Nephron progenitor cell (in vitro differentiated cells): ENCODE results near the gene RIBC1.
A peak's percentile ranks its signal among the peaks of the same experiment; 100 is the strongest.
"Not testable (repeated sequence)": the region's sequence is repeated elsewhere in the genome, so short reads cannot be mapped to it uniquely, and the experiment has no call there.

Experiments
- DNase-seq: peaks from one replicate; pipeline ENCODE4 v3.0.0; 2021
- H3K27ac Mint-ChIP-seq: 2 replicates; pipeline ENCODE4 v1.8.0; 2021; ENCODE audit warnings: mild to moderate bottlenecking, moderate library complexity, mixed read lengths
- H3K27me3 Mint-ChIP-seq: 2 replicates; pipeline ENCODE4 v1.8.0; 2021; ENCODE audit warnings: mild to moderate bottlenecking, low read depth, mixed read lengths; ENCODE audit not compliant: poor library complexity
- H3K36me3 Mint-ChIP-seq: 2 replicates; pipeline ENCODE4 v1.8.0; 2021; ENCODE audit warnings: low read depth, mixed read lengths
- H3K4me1 Mint-ChIP-seq: 2 replicates; pipeline ENCODE4 v1.8.0; 2021; ENCODE audit warnings: mixed read lengths
- H3K4me3 Mint-ChIP-seq: 2 replicates; pipeline ENCODE4 v1.8.0; 2021; ENCODE audit warnings: mild to moderate bottlenecking, moderate library complexity, mixed read lengths
- H3K9me3 Mint-ChIP-seq: 2 replicates; pipeline ENCODE4 v1.8.0; 2021; ENCODE audit warnings: mild to moderate bottlenecking, moderate library complexity, mixed read lengths
- CTCF ChIP-seq: fragments of 200-600 bp; sonication (generic); IDR thresholded peaks from 2 replicates; pipeline ENCODE4 v1.5.0; 2021; ENCODE audit warnings: antibody characterized with exemption

Gene RIBC1

GRCh38 chrX:53403535-53403934 lies 19.1 kb upstream of the RIBC1 start:
- no peak for DNase-seq
- TF ChIP-seq CTCF: no peak
- Mint-ChIP-seq H3K36me3 (peaks cover 33% of the 10 kb centered on the region), H3K9me3 (peaks cover 36% of the 10 kb centered on the region), H3K4me1 (no peaks in the 10 kb centered on the region), H3K27ac (no peak overlapping the region), H3K4me3 (no peak overlapping the region), H3K27me3 (no peaks in the 10 kb centered on the region)

GRCh38 chrX:53412446-53412845 lies 10.2 kb upstream of the RIBC1 start:
- no peak overlapping the region for H3K4me3 Mint-ChIP-seq
- no peaks in the 10 kb centered on the region for H3K4me1 Mint-ChIP-seq
- no peak overlapping the region for H3K27ac Mint-ChIP-seq
- TF ChIP-seq CTCF: no peak
- H3K27me3 Mint-ChIP-seq: no peaks in the 10 kb centered on the region
- peaks cover 52% of the 10 kb centered on the region for H3K9me3 Mint-ChIP-seq
- DNase-seq: no peak
- peaks cover 47% of the 10 kb centered on the region for H3K36me3 Mint-ChIP-seq

GRCh38 chrX:53420351-53420750 lies 2.3 kb upstream of the RIBC1 start:
- H3K36me3 Mint-ChIP-seq: peaks cover 12% of the 10 kb centered on the region
- H3K4me1 Mint-ChIP-seq: peaks cover 29% of the 10 kb centered on the region
- not testable (repeated sequence) for H3K27ac Mint-ChIP-seq, H3K27me3 Mint-ChIP-seq, DNase-seq
- peaks cover 50% of the 10 kb centered on the region for H3K9me3 Mint-ChIP-seq
- peak overlapping the region; percentile 98 for H3K4me3 Mint-ChIP-seq

GRCh38 chrX:53421125-53421524 lies 1.5 kb upstream of the RIBC1 start:
- H3K4me3 Mint-ChIP-seq: peak overlapping the region; percentile 98
- no peaks in the 10 kb centered on the region for H3K27me3 Mint-ChIP-seq
- no peak for TF ChIP-seq CTCF
- no peak for DNase-seq
- H3K36me3 Mint-ChIP-seq: peaks cover 12% of the 10 kb centered on the region
- H3K4me1 Mint-ChIP-seq: peaks cover 29% of the 10 kb centered on the region
- H3K9me3 Mint-ChIP-seq: peaks cover 58% of the 10 kb centered on the region
- H3K27ac Mint-ChIP-seq: no peak overlapping the region

- TF ChIP-seq CTCF: no peak
- Mint-ChIP-seq H3K9me3 (peaks cover 61% of the 10 kb centered on the region), H3K4me1 (peaks cover 29% of the 10 kb centered on the region), H3K27me3 (no peaks in the 10 kb centered on the region), H3K4me3 (peak overlapping the region; percentile 98), H3K27ac (peak overlapping the region; percentile 100), H3K36me3 (peaks cover 12% of the 10 kb centered on the region)
- no peak for DNase-seq
Measured at GRCh38 chrX:53421772-53422085, 944 bp upstream of the RIBC1 start.

- H3K27ac Mint-ChIP-seq: peak within 1 kb of the TSS; percentile 100
- H3K9me3 Mint-ChIP-seq: peaks cover 63% of the 10 kb centered on the region
Measured at GRCh38 chrX:53422086-53422860, 400 bp upstream of the RIBC1 start, which contains the start of gene SMC1A. TSS of gene SMC1A (minus strand) at chrX:53422654. CDS start at chrX:53422600, 54 bp downstream.

More at GRCh38 chrX:53422086-53422860, 400 bp upstream of the RIBC1 start, which contains the start of gene SMC1A:
- Mint-ChIP-seq H3K27me3 (no peaks in the 10 kb centered on the region), H3K4me1 (peaks cover 29% of the 10 kb centered on the region), H3K36me3 (peaks cover 11% of the 10 kb centered on the region), H3K4me3 (peak within 1 kb of the TSS; percentile 98)
- TF ChIP-seq CTCF: no peak
- DNase-seq: peak; percentile 94
